A673 (cell line): Measurements from ENCODE around the gene BLVRB.

Experiments used
- CTCF ChIP-seq: fragments of 300-800, 200-600 bp; sonication (generic); conservative IDR thresholded peaks from 2 replicates; pipeline ENCODE4 v1.5.1; 2017; ENCODE audit warnings: low read depth, mild to moderate bottlenecking, antibody characterized with exemption, low read length, moderate library complexity, mixed read lengths
- EZH2 ChIP-seq: fragments of 200-600 bp; sonication (generic); IDR thresholded peaks from 2 replicates; pipeline ENCODE4 v1.6.1; 2017; ENCODE audit warnings: borderline replicate concordance, low read depth, mild to moderate bottlenecking, mixed read lengths, antibody characterized with exemption, low read length; ENCODE audit not compliant: poor library complexity, severe bottlenecking

- TF ChIP-seq CTCF (no peak), EZH2 (no peak)
These were observed 21.3 kb downstream of the BLVRB start, which contains the start of gene SERTAD3 for GRCh38 chr19:40444000-40444824.
